PC-3 (cell line): ENCODE data around the gene BMP7. TPM values are rescaled to one million over a fixed set of nuclear protein-coding genes. Genes with fewer than 3 reads are reported as not detected.

ENCODE experiments used
- ATAC-seq: fragments of 200-7000 bp; cut with Tn5 transposase; 2 replicates; pipeline ENCODE4 v1.9.1; 2020; ENCODE audit warnings: mild to moderate bottlenecking, moderate library complexity
- BruUV-seq: library from RNA; stranded (reverse); fragments of 400-500 nt; replicated peaks from 2 replicates; lab custom pipeline; 2021; lab: Mats Ljungman, UMichigan
- CTCF ChIA-PET: fragments of 300-600 bp; sonication (Branson Sonifier 250); formaldehyde crosslinking; loops from one replicate; lab custom pipeline; 2022; ENCODE audit warnings: antibody characterized with exemption; lab: Charles Lee
- POLR2A ChIA-PET: fragments of 300-600 bp; sonication (Branson Sonifier 250); formaldehyde crosslinking; loops from one replicate; lab custom pipeline; 2022; ENCODE audit warnings: antibody characterized with exemption; ENCODE audit not compliant: unreplicated experiment; lab: Charles Lee
- DNase-seq: peaks from one replicate; pipeline ENCODE4 v3.0.0-alpha.2; 2015
- H2AFZ ChIP-seq: fragments of 300-600 bp; sonication (generic); 2 replicates; pipeline ENCODE4 v1.6.0; 2016; ENCODE audit warnings: antibody characterized with exemption, low read length
- H3F3A ChIP-seq: fragments of 300-600 bp; sonication (generic); one replicate; pipeline ENCODE4 v1.6.0; 2017; ENCODE audit warnings: antibody characterized with exemption, low read length, control low read depth, mild to moderate bottlenecking; ENCODE audit not compliant: unreplicated experiment
- H3K27ac ChIP-seq: fragments of 300-600 bp; sonication (generic); 2 replicates; pipeline ENCODE4 v1.5.1; 2016; ENCODE audit warnings: mild to moderate bottlenecking, low read length
- H3K27me3 ChIP-seq: fragments of 300-600 bp; sonication (generic); 2 replicates; pipeline ENCODE4 v1.6.1; 2016; ENCODE audit warnings: low read length, mixed read lengths
- H3K36me3 ChIP-seq: fragments of 300-600 bp; sonication (generic); 2 replicates; pipeline ENCODE4 v1.6.1; 2016; ENCODE audit warnings: low read depth, mixed run types, low read length, mixed read lengths
- H3K4me1 ChIP-seq: fragments of 300-600 bp; sonication (generic); 2 replicates; pipeline ENCODE4 v1.5.1; 2016; ENCODE audit warnings: low read length; ENCODE audit not compliant: insufficient read depth
- H3K4me2 ChIP-seq: fragments of 300-600 bp; sonication (generic); 2 replicates; pipeline ENCODE4 v1.6.0; 2016; ENCODE audit warnings: low read length
- H3K4me3 ChIP-seq: fragments of 300-600 bp; sonication (generic); 2 replicates; pipeline ENCODE4 v1.5.1; 2016; ENCODE audit warnings: mild to moderate bottlenecking, low read length, mixed read lengths
- H3K79me2 ChIP-seq: fragments of 300-600 bp; sonication (generic); 2 replicates; pipeline ENCODE4 v1.6.1; 2017; ENCODE audit warnings: low read length, mixed read lengths
- H3K9ac ChIP-seq: fragments of 300-600 bp; sonication (generic); 2 replicates; pipeline ENCODE4 v1.6.0; 2016; ENCODE audit warnings: mild to moderate bottlenecking, low read length
- H3K9me2 ChIP-seq: fragments of 300-600 bp; sonication (generic); replicated peaks from 2 replicates; pipeline ENCODE4 v1.6.1; 2016; ENCODE audit warnings: mixed run types, low read length, mixed read lengths
- H3K9me3 ChIP-seq: fragments of 300-600 bp; sonication (generic); 2 replicates; pipeline ENCODE4 v1.6.1; 2016; ENCODE audit warnings: low read length, mixed read lengths
- H4K20me1 ChIP-seq: fragments of 300-600 bp; sonication (generic); 2 replicates; pipeline ENCODE4 v1.6.1; 2016; ENCODE audit warnings: low read length, mixed read lengths
- EZH2 ChIP-seq: fragments of 300-600 bp; sonication (generic); IDR thresholded peaks from one replicate; pipeline ENCODE4 v1.6.1; 2017; ENCODE audit warnings: antibody characterized with exemption, mild to moderate bottlenecking, low read length; ENCODE audit not compliant: unreplicated experiment
- EZH2phosphoT487 ChIP-seq: fragments of 300-600 bp; sonication (generic); IDR thresholded peaks from 2 replicates; pipeline ENCODE4 v1.6.1; 2018; ENCODE audit warnings: mild to moderate bottlenecking, antibody characterized with exemption, low read length, borderline replicate concordance
- intact Hi-C: fragments of 100-400 bp; cut with micrococcal nuclease; formaldehyde crosslinking; loops from 2 replicates; pipeline ENCODE4 v1.9.0; 2023
- total RNA-seq: library from RNA; depleted of rRNA; stranded (reverse); fragments of >200 nt; gene quantifications from 2 replicates; pipeline ENCODE4 v1.2.3, GENCODE V29; 2014
- TF ChIP-seq, protein P1 (sequence below): fragments of 300-600 bp; sonication (generic); conservative IDR thresholded peaks from 2 replicates; pipeline ENCODE4 v1.5.1; 2017; ENCODE audit warnings: antibody characterized with exemption, low read depth, mild to moderate bottlenecking, low read length

Gene BMP7
- total RNA-seq, 1 experiment from 2014 or later, result not detected

DNA sequence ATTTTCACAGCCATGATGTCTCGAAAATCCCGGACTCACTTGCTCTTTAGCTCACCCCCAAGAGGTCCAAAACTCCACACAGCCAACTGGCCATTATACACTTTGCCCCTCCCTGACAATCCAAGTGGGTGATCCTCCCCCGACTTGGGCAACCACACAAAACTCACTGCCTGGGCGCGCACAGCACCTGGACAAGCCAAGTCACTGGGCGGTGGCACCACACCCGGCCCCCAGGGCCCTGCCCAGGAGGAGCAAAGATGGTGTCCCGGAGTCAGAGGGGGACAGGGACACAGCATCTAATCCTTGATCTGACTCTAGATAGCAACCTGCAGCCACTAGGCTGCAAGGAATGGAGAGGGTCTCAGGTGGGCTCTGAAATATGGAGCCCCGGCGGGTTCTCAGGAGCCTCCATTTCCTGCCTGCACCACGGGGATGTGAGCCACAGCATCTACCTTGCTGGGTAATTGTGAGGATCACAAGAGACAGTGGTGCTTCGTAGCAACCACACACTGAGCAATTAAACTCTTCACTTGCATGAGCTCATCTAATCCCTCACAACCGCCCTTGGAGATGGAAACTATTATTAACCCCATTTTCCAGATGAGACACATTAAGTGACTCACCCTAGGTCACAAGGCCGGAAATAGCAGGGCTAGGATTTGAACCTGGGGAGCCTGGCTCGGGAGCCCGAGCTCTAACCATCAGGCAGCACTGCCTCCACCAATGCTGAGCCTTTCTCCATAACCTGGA, 66.6 kb downstream of the BMP7 start:
- Histone ChIP-seq H3K4me3 (no peak overlapping the region), H3K4me1 (peaks cover 4% of the 10 kb centered on the region), H3K27ac (no peak overlapping the region), H3K9ac (no peak overlapping the region), H3K36me3 (no peaks in the 10 kb centered on the region), H3K9me3 (no peaks in the 10 kb centered on the region), H3K79me2 (no peaks in the 10 kb centered on the region), H4K20me1 (no peaks in the 10 kb centered on the region), H3F3A (no peaks in the 10 kb centered on the region), H2AFZ (no peak overlapping the region), H3K9me2 (no peaks in the 10 kb centered on the region), H3K4me2 (no peak overlapping the region), H3K27me3 (peaks cover 20% of the 10 kb centered on the region; the same call in 1 of the 2 replicates)
- BruUV-seq, result no TSS peak
- DNase-seq (peak; percentile 22), ATAC-seq (no peak)
- ChIA-PET POLR2A (no interaction called here), CTCF (no interaction called here)
- intact Hi-C loops, result no loop called here
- TF ChIP-seq EZH2 (no peak), EZH2phosphoT487 (no peak)
- TF ChIP-seq, protein P1, sequence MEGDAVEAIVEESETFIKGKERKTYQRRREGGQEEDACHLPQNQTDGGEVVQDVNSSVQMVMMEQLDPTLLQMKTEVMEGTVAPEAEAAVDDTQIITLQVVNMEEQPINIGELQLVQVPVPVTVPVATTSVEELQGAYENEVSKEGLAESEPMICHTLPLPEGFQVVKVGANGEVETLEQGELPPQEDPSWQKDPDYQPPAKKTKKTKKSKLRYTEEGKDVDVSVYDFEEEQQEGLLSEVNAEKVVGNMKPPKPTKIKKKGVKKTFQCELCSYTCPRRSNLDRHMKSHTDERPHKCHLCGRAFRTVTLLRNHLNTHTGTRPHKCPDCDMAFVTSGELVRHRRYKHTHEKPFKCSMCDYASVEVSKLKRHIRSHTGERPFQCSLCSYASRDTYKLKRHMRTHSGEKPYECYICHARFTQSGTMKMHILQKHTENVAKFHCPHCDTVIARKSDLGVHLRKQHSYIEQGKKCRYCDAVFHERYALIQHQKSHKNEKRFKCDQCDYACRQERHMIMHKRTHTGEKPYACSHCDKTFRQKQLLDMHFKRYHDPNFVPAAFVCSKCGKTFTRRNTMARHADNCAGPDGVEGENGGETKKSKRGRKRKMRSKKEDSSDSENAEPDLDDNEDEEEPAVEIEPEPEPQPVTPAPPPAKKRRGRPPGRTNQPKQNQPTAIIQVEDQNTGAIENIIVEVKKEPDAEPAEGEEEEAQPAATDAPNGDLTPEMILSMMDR, result no peak

DNA sequence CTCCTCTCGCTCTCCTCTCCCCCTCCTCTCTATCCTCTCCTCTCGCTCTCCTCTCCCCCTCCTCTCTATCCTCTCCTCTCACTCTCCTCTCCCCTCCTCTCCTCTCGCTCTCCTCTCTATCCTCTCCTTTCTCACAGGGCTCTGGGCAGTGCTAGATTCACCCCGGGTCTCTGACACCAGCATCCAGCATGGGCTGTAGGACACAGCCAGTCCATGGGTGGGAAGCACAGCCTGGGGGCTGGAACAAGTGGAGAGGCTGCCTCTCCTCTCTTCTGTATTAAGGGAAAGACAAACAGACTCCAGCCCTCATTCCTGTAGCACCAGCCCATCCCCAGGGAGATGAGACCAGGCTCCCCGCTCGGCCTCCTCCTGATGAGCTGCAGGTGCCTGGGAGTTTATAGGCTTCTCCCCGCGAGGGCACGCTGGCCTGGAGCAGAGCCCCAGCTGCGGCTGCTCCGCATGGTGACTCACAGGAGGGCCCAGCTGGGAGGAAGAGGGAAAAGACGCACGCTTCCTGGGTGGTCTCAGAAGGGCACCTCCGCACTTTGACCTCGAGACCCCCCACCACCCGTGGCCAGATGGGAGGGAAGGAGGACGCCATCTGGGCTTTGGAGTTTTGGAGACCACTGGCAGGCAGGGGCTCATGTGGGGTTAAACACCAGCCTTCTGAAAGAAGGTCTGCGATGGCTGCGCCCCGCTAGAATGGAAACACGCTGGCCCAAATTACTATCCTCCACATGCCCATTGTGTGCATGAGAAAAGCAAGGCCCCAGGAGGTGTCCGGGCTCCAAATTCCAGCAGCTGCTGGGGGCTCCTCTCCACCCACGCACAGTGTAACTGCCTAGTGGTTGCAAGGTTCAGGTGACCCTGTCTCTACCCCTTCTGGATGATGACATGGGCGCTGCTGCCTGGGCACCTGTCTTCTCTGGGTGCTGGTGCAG, 68.0 kb downstream of the BMP7 start:
- no TSS peak for BruUV-seq
- TF ChIP-seq EZH2, result no peak
- TF ChIP-seq, protein P1, result no peak
- TF ChIP-seq EZH2phosphoT487, result no peak
- intact Hi-C loops, result no loop called here
- Histone ChIP-seq H4K20me1 (no peaks in the 10 kb centered on the region), H3K36me3 (no peaks in the 10 kb centered on the region), H3K4me2 (no peak overlapping the region), H3K9me2 (no peaks in the 10 kb centered on the region), H3K27ac (no peak overlapping the region), H2AFZ (no peak overlapping the region), H3K27me3 (peaks cover 20% of the 10 kb centered on the region; the same call in 1 of the 2 replicates), H3K9me3 (no peaks in the 10 kb centered on the region), H3K4me1 (no peaks in the 10 kb centered on the region), H3K79me2 (no peaks in the 10 kb centered on the region), H3K9ac (no peak overlapping the region), H3K4me3 (no peak overlapping the region), H3F3A (no peaks in the 10 kb centered on the region)
- no peak for DNase-seq
- ChIA-PET POLR2A (no interaction called here), CTCF (no interaction called here)
- no peak for ATAC-seq
